Upper lobe of left lung (tissue), 6 donors: ENCODE data around the gene KLK14. TPM values are rescaled to one million over a fixed set of nuclear protein-coding genes. Genes with fewer than 3 reads are reported as not detected.

Experiments used
- ATAC-seq, 2 donors: fragments of 200-7000 bp; cut with Tn5 transposase; one replicate each; pipeline ENCODE4 v1.9.1; 2022; ENCODE audit warnings: mild to moderate bottlenecking in 2 of 2, moderate library complexity in 2 of 2; ENCODE audit not compliant: low FRiP score in 2 of 2
- DNase-seq, 2 donors: peaks; one replicate each; pipeline ENCODE4 v3.0.0-alpha.2; 2019 to 2020
- H3K27ac ChIP-seq, 4 donors: fragments of 200-600 bp; sonication (generic); one replicate each; pipeline ENCODE4 v1.5.1; 2016 to 2019
- H3K27me3 ChIP-seq, 4 donors: fragments of 200-600 bp; sonication (generic); one replicate each; pipeline ENCODE4 v1.5.1; 2017 to 2019
- H3K36me3 ChIP-seq, 4 donors: fragments of 200-600 bp; sonication (generic); one replicate each; pipeline ENCODE4 v1.5.1; 2016 to 2019
- H3K4me1 ChIP-seq, 4 donors: fragments of 200-600 bp; sonication (generic); one replicate each; pipeline ENCODE4 v1.5.1; 2018 to 2019
- H3K4me3 ChIP-seq, 4 donors: fragments of 200-600 bp; sonication (generic); one replicate each; pipeline ENCODE4 v1.5.1; 2017 to 2019; ENCODE audit warnings: mild to moderate bottlenecking in 2 of 4, moderate library complexity in 1 of 4
- H3K9me3 ChIP-seq, 4 donors: fragments of 200-600 bp; sonication (generic); one replicate each; pipeline ENCODE4 v1.5.1; 2018 to 2019
- EP300 ChIP-seq, 4 donors: sonication (generic); formaldehyde crosslinking; IDR thresholded peaks; one replicate each; pipeline ENCODE4 v1.5.1; 2017; ENCODE audit warnings: antibody characterized with exemption in 4 of 4, control low read depth in 2 of 4
- POLR2A ChIP-seq, 4 donors: fragments of 450-650 bp; IDR thresholded peaks; one replicate each; pipeline ENCODE4 v1.5.1; 2016 to 2017; ENCODE audit warnings: antibody characterized with exemption in 4 of 4, mild to moderate bottlenecking in 2 of 4
- POLR2AphosphoS5 ChIP-seq, 2 donors: sonication (generic); formaldehyde crosslinking; IDR thresholded peaks; one replicate each; pipeline ENCODE4 v1.5.1; 2017; ENCODE audit warnings: antibody characterized with exemption in 2 of 2
- WGBS, 2 donors: methylation state at CpG; one replicate each; pipeline ENCODE4 v1.1.5; 2017 to 2018; 5-methylcytosine and 5-hydroxymethylcytosine counted together
- total RNA-seq, 6 donors: library from RNA; depleted of rRNA in 4 of 6; stranded (reverse); fragments of >200 nt in 4 of 6; gene quantifications; one replicate each; pipeline versions ENCODE4 v1.1.0 to v1.2.1, GENCODE V29; 2016 to 2021
- TF ChIP-seq, protein P1 (sequence below), 6 experiments: fragments of 450-650 bp in 4 of 6; fragments of 200-600 bp in 2 of 6; sonication (generic) in 2 of 6; IDR thresholded peaks; one replicate each; pipeline ENCODE4 v1.5.1; 2016 to 2019; ENCODE audit warnings: antibody characterized with exemption in 6 of 6
- donor health status: DM: no; HTN: no; CAD: no; lungs with moderate emphysema.
- donor health status: DM: no; HTN: yes; CAD: no; lungs with severe emphysema.

The KLK14 gene
- 1 to 10 TPM in 3 of 6 donors, not detected in 3; 1.2 to 2.1 (median 2.0) TPM for total RNA-seq

- no peak for TF ChIP-seq POLR2A (IDR thresholded peaks at IDR 0.05)
- TF ChIP-seq POLR2AphosphoS5 (IDR thresholded peaks at IDR 0.05) = no peak
- no peak for TF ChIP-seq EP300 (IDR thresholded peaks at IDR 0.05)
- TF ChIP-seq, protein P1, sequence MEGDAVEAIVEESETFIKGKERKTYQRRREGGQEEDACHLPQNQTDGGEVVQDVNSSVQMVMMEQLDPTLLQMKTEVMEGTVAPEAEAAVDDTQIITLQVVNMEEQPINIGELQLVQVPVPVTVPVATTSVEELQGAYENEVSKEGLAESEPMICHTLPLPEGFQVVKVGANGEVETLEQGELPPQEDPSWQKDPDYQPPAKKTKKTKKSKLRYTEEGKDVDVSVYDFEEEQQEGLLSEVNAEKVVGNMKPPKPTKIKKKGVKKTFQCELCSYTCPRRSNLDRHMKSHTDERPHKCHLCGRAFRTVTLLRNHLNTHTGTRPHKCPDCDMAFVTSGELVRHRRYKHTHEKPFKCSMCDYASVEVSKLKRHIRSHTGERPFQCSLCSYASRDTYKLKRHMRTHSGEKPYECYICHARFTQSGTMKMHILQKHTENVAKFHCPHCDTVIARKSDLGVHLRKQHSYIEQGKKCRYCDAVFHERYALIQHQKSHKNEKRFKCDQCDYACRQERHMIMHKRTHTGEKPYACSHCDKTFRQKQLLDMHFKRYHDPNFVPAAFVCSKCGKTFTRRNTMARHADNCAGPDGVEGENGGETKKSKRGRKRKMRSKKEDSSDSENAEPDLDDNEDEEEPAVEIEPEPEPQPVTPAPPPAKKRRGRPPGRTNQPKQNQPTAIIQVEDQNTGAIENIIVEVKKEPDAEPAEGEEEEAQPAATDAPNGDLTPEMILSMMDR (IDR thresholded peaks at IDR 0.05) = no peak
- no peak for DNase-seq
Observed at GRCh38 chr19:51082611-51083010, at the start of gene KLK14. Gene KLK14, minus strand, starts transcription at chr19:51082887. Its CDS starts 273 bp downstream, at chr19:51082614.

GRCh38 chr19:51131780-51132680 lies 49.3 kb upstream of the KLK14 start:
- DNase-seq (peak in 1 of 2 donors; percentile 90), ATAC-seq (peak; percentile 72 to 83)
- 23 to 46% methylated on average over 24 of the region's 24 CpGs for WGBS, 2 donors
- Histone ChIP-seq H3K27ac (peak overlapping the region; percentile 73 to 83 (median 78)), H3K4me3 (peak overlapping the region in 1 of 4 donors; percentile 8), H3K36me3 (no peaks in the 10 kb centered on the region), H3K27me3 (no peaks in the 10 kb centered on the region), H3K9me3 (no peaks in the 10 kb centered on the region), H3K4me1 (peaks cover 25 to 45% (median 41%) of the 10 kb centered on the region in 4 donors)
- peak in 1 of 4 donors; percentile 30 for TF ChIP-seq POLR2A (IDR thresholded peaks at IDR 0.05)
- TF ChIP-seq EP300 (IDR thresholded peaks at IDR 0.05) = peak in 2 of 4 donors; percentile 43 to 97
- TF ChIP-seq POLR2AphosphoS5 (IDR thresholded peaks at IDR 0.05) = peak in 1 of 2 donors; percentile 79
- TF ChIP-seq, protein P1 (IDR thresholded peaks at IDR 0.05) = peak in 3 of 6 experiments; percentile 21 to 49 (median 29)

More at GRCh38 chr19:51082611-51083010, at the start of gene KLK14:
- Histone ChIP-seq H3K9me3 (no peaks in the 10 kb centered on the region), H3K36me3 (no peaks in the 10 kb centered on the region), H3K27me3 (no peaks in the 10 kb centered on the region), H3K4me1 (no peaks in the 10 kb centered on the region), H3K4me3 (no peak within 1 kb of the TSS), H3K27ac (no peak within 1 kb of the TSS)
- 33 to 37% methylated on average over 7 of the region's 7 CpGs for WGBS, 2 donors
- ATAC-seq = no peak

GRCh38 chr19:51129716-51130115 lies 47.0 kb upstream of the KLK14 start:
- H3K27me3 ChIP-seq = no peaks in the 10 kb centered on the region
- H3K4me3 ChIP-seq = no peak overlapping the region
- ATAC-seq (no peak), DNase-seq (no peak)
- peak overlapping the region; percentile 53 to 81 (median 68) for H3K27ac ChIP-seq
- TF ChIP-seq, protein P1 (IDR thresholded peaks at IDR 0.05) = no peak
- H3K36me3 ChIP-seq = no peaks in the 10 kb centered on the region
- H3K4me1 ChIP-seq = peaks cover 25 to 45% (median 41%) of the 10 kb centered on the region in 4 donors
- 96 to 100% methylated on average over 4 to 8 of the region's 8 CpGs for WGBS, 2 donors
- no peaks in the 10 kb centered on the region for H3K9me3 ChIP-seq

- H3K4me3 ChIP-seq = no peak overlapping the region
- peak overlapping the region; percentile 53 to 81 (median 76) for H3K27ac ChIP-seq
- no peaks in the 10 kb centered on the region for H3K36me3 ChIP-seq
- no peaks in the 10 kb centered on the region for H3K27me3 ChIP-seq
- ATAC-seq (no peak), DNase-seq (no peak)
- peaks cover 25 to 52% (median 44%) of the 10 kb centered on the region in 4 donors for H3K4me1 ChIP-seq
- H3K9me3 ChIP-seq = no peaks in the 10 kb centered on the region
- TF ChIP-seq POLR2A (IDR thresholded peaks at IDR 0.05) = no peak
- no peak for TF ChIP-seq POLR2AphosphoS5 (IDR thresholded peaks at IDR 0.05)
- TF ChIP-seq EP300 (IDR thresholded peaks at IDR 0.05) = no peak
- TF ChIP-seq, protein P1 (IDR thresholded peaks at IDR 0.05) = no peak
- 85 to 88% methylated on average over 7 of the region's 7 CpGs for WGBS, 2 donors
Observed at GRCh38 chr19:51128227-51128626, 45.5 kb upstream of the KLK14 start.
